Measurements from ENCODE around the gene CHD8.
"Not testable (repeated sequence)": the region's sequence is repeated elsewhere in the genome, so short reads cannot be mapped to it uniquely, and the experiment has no call there.

The CHD8 gene, protein sequence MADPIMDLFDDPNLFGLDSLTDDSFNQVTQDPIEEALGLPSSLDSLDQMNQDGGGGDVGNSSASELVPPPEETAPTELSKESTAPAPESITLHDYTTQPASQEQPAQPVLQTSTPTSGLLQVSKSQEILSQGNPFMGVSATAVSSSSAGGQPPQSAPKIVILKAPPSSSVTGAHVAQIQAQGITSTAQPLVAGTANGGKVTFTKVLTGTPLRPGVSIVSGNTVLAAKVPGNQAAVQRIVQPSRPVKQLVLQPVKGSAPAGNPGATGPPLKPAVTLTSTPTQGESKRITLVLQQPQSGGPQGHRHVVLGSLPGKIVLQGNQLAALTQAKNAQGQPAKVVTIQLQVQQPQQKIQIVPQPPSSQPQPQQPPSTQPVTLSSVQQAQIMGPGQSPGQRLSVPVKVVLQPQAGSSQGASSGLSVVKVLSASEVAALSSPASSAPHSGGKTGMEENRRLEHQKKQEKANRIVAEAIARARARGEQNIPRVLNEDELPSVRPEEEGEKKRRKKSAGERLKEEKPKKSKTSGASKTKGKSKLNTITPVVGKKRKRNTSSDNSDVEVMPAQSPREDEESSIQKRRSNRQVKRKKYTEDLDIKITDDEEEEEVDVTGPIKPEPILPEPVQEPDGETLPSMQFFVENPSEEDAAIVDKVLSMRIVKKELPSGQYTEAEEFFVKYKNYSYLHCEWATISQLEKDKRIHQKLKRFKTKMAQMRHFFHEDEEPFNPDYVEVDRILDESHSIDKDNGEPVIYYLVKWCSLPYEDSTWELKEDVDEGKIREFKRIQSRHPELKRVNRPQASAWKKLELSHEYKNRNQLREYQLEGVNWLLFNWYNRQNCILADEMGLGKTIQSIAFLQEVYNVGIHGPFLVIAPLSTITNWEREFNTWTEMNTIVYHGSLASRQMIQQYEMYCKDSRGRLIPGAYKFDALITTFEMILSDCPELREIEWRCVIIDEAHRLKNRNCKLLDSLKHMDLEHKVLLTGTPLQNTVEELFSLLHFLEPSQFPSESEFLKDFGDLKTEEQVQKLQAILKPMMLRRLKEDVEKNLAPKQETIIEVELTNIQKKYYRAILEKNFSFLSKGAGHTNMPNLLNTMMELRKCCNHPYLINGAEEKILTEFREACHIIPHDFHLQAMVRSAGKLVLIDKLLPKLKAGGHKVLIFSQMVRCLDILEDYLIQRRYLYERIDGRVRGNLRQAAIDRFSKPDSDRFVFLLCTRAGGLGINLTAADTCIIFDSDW (N-terminal part only)

GRCh38 chr14:21455912-21456667 is at the start of gene CHD8:
TSS of gene CHD8 (minus strand) at chr14:21456123. CDS start at chr14:21431643, 24,480 bp downstream.
- DNase-seq: peak; percentile 100

DNA sequence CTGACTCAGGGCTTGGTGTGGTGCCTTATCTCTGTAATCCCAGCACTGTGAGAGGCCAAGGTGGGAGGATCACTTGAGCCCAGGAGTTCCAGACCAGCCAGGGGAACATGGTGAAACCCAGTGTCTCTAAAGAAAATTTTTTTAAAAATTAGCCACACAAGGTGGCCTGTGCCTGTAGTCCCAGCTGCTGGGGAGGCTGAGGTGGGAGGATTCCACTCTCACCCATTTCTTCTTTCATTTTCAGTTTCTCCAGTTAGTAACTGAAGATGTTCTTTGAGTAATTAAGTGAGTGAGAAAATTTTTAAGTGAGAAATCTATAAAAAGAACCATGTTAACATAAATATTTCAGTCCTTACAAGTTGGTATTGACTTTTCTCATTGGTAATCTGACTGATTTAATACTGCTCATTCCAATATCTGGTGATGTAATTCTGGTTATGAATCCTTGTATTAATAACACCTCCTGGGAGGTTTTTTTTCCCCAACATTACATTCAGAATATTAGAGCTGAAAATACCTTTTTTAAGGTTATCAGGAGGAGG is 49.2 kb upstream of the CHD8 start:
- DNase-seq: no peak

DNA sequence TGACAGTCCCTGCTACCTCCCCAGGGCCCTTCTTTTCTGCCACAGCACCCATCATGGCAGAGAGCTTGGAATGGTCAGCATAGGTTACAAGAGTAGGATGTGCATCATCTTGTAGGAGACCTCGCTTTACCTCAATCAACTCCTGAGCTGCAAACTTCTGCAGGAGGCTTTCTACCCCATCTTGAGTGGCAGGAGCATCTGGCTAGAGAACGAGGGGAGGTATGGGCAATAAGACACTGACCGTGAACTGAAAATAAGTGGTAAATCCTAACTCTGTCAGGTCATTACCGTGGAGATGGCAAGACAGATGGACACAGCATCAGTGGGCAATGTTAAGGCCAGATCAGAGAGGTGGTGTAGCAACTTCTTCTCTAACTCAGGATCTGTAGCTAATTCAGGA is 47.5 kb upstream of the CHD8 start:
- DNase-seq: no peak

GRCh38 chr14:21501568-21501967 is 45.6 kb upstream of the CHD8 start:
- DNase-seq: no peak

- DNase-seq: peak; percentile 87
Observed at GRCh38 chr14:21498540-21499526, 42.9 kb upstream of the CHD8 start.

DNA sequence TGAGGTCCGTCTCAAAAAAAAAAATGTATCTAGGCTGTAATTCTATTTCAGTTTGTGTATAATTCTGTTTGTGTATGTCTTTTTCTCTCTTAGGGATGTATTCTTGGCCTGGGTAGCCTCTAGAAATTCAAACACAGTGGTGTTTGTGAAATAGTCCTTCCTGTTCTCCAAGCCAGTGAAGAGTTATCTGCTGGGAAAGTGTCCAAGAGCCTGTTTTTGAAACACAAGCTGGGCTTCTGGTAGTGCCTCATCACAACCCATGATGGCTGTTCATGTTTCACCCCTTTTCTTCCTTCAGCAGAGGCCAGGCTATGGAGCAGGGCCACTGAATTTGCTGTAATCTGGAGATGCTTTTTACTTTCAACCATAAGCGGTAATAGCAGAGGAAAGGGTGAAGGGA is 40.5 kb upstream of the CHD8 start:
- no peak for DNase-seq

- DNase-seq: no peak
Observed at GRCh38 chr14:21494902-21495762, 39.2 kb upstream of the CHD8 start.

DNA sequence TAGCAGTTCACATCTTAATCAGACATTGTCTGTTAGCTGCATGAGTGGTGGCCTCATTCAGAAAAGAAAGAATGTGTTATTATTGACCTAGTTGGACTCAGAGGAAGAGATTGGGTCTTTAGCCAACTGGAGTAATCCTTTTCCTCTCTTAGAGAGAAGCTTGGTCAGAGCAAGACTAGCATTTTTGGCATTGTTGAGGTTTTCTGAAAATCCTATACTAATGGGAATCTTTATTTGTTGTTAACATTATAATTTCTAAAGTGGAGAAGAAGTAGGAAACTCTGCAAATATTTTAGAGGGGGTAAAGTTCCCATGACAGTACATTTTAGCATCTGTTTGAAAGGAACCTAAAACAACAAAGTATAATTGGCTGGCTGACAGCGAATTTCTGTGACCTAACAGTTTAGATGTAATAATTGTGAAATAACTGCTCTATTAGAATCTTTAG is 30.7 kb upstream of the CHD8 start:
- DNase-seq: no peak

- DNase-seq: peak; percentile 100
Observed at GRCh38 chr14:21476925-21477681, 21.2 kb upstream of the CHD8 start, which contains the start of the genes RAB2B and TOX4. TSS of gene RAB2B (minus strand) at chr14:21476959. CDS start at chr14:21476872, 87 bp downstream. TSS of gene TOX4 (plus strand) at chr14:21477195. CDS start at chr14:21477279, 84 bp downstream.

GRCh38 chr14:21476523-21476924 is 20.6 kb upstream of the CHD8 start:
- no peak for DNase-seq

GRCh38 chr14:21475767-21476522 is 20.0 kb upstream of the CHD8 start:
- DNase-seq: no peak

DNA sequence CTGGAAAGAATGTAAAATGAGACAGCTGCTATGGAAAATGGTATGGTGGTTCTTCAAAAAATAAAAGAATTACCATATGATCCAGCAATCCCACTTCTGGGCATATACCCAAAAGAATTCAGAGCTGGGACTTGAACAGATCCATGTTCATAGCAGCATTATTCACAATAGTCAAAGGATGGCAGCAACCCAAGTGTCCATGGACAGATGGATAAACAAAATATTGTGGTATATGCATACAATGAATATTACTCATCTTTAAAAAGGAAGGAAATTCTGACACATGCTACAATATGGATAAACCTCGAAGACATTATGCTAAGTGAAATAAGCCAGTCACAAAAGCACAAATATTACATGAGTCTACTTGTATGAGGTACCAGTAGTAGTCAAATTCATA is 11.7 kb upstream of the CHD8 start:
- DNase-seq: no peak

DNA sequence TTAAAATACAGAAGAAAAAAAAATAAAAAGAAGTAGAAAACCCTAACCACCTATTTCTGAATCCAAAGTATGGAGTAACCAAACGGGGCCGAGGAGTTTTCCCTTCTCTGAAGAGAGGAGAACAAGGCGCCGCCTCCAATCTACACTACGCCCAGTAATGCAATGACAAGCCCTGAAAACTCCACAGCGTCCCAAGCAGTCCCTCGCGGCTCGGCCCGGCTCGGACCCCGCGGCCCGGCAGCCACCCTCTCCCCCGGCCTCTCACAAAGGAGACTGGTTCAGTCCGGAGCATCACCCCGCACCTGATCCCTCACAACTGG is 371 bp downstream of the CHD8 start:
- no peak for DNase-seq

DNA sequence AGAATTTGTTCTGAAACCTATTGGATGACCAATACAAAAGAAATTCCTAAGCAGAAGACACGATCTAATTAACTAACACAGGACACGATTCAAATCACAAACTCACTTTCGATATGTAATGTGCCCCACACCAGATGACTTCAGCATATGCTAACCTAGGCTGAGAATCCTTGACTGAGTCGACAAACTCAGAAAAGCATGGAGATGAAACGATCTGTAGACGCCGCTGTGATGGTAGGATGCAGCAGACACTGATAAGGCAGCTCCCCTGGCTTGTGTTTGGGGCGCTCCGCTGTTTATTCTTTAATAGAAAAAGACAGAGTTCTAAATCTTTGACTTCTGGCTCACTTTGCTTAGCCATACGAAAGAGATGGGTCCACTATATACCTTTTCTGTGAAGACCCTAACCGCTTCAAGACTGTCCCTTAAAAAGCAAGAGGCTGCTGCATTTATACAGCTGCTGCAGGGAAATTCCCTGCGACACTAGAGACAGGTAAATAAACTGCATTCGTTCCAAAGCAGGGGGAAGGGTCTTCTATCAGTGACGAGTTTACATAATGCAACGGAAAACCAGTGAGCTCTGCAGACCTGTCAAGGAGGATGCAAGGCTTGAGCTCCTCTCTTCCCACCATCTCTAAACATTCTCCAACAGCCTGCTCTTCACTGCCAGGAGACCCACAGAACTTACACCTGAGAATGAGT is 929 bp downstream of the CHD8 start:
- peak; percentile 48 for DNase-seq

DNA sequence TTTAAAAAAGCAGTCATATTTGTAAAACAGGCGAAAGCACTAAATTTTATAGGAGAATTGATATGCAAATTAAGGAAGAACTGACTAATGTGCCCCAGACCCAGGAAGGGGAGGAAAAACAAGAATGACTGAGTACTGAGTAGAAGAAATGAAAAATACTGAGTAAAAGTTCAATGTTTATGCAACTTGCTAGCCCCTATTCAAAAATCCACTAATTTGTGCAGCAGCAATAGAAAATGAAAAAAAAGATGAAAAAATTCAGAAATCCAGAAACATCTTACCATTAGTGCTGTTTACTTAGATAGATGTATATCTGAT is 6.1 kb downstream of the CHD8 start:
- DNase-seq: no peak

DNA sequence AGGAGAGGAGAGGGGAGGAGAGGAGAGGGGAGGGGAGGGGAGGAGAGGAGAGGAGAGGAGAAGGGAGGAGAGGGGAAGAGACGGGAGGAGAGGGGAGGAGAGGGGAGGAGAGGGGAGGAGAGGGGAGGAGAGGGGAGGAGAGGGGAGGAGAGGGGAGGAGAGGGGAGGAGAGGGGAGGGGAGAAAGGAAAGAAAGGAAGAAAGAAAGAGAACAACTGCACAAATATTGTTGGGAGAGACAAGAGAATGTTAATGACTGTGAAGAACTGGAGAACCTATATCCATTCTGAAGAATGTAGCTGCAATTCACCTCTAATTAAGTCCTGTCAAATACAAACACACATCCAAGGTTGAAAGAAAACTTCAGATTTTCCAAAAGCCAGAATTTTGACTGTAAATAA is 13.3 kb downstream of the CHD8 start:
- DNase-seq: not testable (repeated sequence)

GRCh38 chr14:21440859-21441258 is 15.1 kb downstream of the CHD8 start:
- no peak for DNase-seq
